GM12892 (cell line): Measurements from ENCODE around the gene SPACA7.

Experiments
- POLR2AphosphoS5 ChIP-seq: IDR thresholded peaks from 2 replicates; pipeline ENCODE4 v1.6.1; 2011; ENCODE audit warnings: low read depth, low read length, control low read depth
- TAF1 ChIP-seq: IDR thresholded peaks from 2 replicates; pipeline ENCODE4 v1.6.1; 2011; ENCODE audit warnings: low read depth, mild to moderate bottlenecking, control low read depth, low read length, borderline replicate concordance

- TF ChIP-seq POLR2AphosphoS5 (no peak), TAF1 (no peak)
These were observed 57.9 kb downstream of the SPACA7 start for GRCh38 chr13:112434032-112434431.
